GM21515 (cell line): ENCODE measurements around the gene PHTF1.

Experiments
- ATAC-seq: cut with Tn5 transposase; IDR thresholded peaks from one replicate; pipeline ENCODE4 v1.9.1; 2021; ENCODE audit not compliant: unreplicated experiment

Gene PHTF1

DNA sequence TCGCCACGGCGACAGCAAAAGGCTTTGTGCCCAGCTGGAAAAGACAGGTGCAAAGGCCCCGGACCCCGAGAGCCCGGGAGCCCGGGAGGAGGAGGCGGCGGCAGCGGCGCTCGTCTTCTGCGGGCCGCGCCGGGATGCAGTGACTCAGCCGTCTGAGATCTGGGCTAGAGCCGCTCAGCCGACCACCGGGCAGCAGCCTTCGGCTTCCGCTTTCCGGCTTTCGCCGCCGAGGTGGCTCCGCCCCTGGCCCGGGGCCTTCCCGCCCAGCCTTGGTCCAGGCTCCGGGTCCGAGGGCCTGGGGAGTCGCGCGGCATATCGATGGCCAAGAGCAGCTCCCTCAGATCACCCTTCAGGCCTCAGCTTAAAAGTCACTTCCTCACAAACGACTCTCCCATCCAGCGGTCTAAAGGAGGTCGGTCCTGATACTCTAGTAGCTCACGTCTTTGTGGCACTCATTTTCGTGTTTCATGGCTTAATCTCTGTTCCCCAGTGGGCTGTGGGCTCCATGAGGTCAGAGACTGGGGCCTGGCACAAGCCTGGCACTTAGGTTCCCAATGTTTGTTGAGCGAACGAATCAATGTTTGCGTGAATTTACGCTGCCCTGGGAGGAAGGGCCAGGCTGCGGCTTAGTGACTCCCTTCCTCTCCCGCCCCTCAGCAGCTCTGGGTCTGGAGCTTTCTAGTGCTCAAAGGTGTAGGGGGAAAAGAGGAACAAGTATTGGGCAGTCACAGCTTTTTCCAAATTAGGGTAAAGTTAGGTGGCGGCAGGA, at the start of gene PHTF1:
Gene PHTF1, minus strand, starts transcription at position 154 of the 769 bp plus-strand sequence. CDS start 783 bp downstream, outside the sequence.
- peak; percentile 75 for ATAC-seq

DNA sequence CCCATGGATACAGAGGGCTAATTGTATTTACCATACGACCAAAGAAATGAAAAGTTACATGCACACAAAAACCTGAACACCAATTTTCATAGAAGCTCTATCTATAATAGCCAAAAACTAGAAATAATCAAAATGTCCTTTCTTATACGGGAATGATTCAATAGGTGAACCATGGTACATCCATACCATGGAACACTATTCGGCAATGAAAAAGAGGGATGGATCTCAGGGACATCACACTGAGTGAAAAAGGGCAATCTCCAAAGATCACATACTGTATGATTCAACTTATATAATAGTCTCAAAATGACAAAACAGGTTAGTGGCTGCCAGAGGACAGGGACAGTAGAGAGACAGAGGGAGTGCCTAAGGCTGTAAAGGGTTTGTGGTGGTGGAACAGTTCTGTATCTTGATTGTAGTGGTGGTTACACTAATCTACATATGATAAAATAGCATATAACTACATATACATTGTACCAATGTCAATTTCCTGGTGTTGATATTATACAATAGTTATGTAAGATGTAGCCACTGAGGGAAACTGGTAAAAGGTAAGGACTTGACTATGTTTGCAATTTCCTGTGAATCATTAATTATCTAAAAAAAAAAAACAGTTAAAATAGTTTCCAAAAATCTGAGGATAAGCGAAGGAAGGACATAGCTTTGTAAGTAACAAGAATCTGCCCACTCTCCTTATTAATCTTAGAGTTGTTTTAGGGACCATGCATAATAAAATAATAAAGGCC, 49.3 kb upstream of the PHTF1 start:
- ATAC-seq = no peak

DNA sequence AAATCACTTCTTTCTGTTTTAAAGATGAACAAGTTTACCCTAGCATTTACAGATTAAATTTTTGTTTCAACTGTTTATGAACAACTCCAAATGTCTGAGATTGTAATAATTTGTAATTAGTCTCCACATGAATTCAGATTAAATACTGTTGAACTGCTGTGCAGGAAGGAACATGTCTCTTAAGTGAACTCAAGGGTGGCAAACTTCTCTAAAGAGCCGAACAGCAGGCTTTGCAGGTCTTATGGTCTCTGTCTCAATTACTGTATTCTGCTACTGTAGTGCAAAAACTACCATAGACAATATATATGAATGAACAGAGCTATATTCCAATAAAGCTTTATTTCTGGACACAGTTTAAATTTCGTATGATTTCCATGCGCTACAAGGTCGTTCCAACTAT, 46.4 kb upstream of the PHTF1 start:
- no peak for ATAC-seq

DNA sequence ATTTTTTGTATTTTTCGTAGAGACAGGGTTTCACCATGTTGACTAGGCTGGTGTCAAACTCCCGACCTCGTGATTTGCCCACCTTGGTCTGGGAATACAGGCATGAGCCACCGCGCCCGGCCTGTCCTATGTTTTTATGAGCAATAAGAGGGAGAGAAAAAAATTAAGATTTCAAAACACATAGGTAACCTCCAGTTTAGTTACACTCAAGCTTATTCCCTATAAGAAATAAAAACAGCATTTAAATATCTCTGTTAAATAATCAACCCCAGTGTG, 45.9 kb upstream of the PHTF1 start:
- no peak for ATAC-seq

DNA sequence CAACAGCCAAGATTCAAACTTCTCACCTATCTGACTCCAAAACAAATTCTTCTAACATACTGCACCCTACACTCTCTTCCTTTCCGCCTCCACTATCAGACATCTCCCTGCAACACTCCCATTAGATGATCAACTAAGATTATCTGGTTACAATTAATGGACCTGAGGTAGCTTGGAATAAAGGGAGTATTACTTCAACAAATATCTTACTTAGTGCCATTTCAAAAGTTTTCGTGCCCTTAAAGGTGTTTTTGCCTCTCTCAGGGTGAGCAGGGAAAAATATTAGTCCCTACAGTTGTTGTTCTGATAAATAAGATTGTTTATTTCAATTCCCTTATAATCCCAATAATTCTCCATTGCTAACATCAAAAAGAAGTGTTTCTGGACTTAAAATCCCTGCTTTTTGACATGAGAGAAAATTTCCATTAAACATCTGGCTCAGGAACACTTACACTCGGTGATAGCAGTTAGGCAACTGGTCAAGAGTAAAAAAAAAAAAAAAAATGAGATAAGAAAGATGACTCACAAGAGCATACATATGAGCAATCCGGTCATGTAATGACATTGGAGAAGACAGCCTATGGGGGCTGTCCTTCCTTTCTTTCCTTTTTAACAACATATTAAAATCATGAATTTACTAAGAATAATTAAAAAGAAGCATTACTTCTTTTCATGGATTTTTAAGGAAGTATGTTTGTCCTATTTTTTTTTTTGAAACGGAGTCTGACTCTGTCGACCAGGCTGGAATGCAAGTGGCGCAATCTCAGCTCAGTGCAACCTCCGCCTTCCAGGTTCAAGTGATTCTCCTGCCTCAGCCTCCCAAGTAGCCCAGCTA, 45.4 kb upstream of the PHTF1 start:
- ATAC-seq = no peak

DNA sequence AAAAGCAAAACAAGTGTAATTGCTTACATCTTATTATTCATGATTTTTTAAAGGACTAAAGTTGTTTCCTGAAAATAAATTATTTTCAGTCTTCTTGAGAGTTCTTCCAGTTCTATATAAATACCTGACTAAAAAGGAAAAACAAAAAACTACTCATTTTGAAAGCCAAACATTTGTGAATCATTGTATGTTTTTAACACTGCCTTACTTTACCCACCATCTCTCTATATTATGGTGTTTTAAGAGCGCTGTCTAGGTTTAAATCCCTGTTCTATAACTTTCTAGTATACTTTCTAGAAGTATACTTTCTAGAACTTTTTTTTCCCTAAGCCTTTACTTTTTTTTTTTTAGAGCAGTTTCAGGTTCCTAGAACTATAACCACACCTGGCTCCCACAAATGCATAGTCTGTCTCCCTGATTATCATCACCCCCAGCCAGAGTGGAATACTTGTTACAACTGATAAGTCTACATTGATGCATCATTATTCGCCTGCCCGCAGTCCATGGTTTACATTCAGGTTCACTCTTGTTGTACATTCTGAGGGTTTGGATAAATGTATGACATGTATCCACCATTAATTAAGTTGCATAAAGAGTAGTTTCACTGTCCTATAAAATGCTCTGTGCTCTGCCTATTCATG, 43.2 kb upstream of the PHTF1 start:
- no peak for ATAC-seq

DNA sequence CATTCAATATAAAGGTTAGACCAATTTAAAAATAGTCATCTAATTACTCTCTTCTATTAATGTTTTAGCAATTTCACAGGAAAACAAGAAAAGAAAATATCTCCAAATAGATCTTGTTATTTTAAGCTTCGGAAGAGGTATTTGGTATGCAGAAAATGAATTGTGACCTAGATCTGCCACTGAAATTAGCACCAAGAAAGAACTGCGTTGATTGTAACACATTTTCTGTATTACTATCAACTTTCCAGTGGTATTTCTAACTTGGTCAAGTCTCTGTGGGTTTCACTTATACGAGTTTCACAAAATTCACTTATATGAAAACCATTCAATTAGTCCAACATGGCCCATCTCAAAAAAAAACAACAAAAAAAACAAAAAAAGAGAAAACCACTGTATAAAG, 41.2 kb upstream of the PHTF1 start:
- no peak for ATAC-seq

DNA sequence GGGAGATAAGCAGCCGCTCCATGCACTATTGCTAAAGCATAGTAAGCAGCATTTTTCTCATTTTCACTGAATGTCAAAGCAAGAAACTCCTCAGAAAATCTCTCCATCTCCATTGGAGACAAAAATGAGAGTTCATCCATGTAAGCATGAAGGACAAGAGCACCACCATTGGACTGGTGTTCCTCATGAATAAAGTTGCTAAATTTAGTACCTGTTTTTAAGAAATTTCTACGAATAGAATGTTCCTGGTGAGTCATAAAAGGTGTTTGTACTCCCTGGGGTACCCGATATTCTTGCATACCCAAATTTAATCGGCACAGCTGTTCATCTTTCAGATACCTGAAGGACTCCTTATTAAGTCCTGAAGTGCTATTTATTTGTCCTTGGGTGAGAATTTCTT, 38.2 kb upstream of the PHTF1 start:
- no peak for ATAC-seq

DNA sequence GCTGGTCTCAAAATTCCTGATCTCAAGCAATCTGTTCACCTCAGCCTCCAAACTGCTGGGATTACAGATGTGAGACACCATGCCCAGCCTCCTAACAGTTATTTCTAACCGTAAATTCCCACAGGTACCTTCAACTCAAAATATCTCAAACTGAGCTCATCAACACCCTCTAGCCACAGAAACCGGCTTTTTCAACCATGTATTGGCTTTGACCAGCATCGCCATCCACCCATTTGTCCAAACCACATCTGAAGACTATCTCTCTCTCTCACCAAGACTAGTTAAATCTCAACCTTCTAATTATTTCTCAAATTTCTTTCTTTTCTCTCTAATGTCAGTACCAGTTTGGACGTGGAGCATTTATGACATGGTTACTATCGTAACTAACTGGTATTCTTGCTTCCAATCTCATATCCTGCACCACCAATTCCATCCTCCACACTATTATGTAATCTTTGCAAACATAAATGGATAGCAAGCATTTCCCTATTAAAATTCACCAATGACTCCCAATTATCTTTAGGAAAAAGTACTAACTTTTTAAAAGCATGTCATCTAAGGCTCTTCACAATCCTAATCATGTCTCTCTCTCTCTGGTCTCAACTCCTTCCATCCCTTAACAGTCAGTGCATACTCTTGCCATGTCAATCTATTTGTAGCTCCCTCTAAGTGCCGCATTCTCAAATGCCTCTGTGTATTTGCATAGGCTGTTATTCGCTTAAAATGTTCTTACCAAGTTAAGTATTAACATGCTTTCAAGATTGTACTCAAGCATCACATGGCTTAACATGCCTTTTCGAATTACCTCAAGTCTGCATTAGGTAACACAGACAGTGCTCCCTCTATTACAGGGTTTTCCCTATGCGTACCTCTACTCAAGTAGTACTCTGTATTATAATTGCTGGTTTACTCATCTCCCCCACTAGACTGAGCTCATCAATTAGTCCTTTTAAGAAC, 34.9 kb upstream of the PHTF1 start:
- ATAC-seq = no peak

DNA sequence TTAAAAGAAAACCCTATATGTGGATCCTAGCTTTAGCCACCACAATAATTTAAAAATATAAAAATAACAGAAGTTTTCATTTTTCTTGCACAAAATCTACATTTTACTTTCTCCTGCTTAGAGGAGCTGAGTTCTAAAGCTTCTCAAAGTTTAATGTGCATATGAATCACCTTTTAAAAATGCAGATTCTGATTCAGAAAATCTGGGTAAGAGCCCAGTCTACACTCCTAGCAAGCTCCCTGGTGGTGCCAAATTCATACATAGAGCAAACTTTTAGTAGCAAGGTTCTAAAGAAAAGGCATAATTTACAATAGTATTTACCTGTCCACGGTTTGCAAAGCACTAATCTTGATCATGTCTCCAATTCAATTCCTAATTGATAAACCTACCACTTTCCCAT, 33.7 kb upstream of the PHTF1 start:
- ATAC-seq = no peak

DNA sequence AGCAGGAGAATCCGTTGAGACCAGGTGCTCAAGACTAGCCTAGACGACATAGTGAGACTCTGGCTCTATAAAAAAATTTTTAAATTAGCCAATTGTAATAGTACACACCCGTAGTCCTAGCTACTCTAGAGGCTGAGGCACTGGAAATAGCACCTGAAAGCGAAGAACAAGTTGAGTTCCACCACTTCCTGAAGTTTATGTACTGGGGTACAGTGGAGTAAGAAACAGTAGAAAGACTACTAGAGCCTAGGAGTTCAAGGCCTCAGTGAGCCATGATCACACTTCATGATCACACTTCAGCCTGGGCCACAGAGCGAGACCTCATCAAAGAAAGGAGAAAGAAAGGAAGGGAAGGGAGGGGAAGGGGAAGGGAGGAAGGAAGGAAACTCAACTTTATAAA, 33.2 kb upstream of the PHTF1 start:
- no peak for ATAC-seq

DNA sequence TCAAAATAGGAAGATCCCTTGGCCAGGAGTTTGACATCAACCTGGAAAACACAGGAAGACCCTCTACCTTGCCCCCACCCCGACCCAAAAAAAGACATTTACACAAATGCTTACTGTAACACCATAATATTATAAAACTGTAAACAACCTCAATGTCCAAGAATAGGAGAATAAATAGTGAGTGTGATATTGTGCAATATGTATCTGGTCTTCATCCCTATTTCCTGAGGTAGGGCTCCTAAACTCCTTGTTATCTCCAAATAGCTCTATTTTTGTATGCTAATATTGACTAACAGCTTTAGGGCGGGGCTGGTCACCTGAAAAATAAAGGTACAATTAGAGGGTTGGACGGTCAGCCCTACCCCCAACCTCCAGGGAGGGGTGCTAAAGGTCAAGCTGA, 29.5 kb upstream of the PHTF1 start:
- no peak for ATAC-seq

DNA sequence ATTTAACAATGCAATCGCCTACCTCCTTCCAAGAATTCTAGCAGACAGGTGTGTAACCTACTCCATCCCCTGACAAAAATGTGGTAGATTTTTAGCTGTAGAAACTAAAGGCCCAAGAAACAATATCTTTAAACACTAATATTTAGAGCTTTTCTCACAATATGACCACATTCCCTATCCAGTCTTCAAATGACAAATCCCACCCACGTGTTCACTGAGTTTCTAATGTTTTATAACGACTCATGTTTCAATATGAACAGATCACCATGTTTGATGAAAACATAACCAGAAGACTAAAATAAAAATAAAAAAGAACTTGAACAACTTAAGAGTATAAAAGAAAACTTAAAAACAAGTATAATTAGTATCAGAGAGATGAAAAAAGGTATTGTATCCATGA, 28.4 kb upstream of the PHTF1 start:
- no peak for ATAC-seq

DNA sequence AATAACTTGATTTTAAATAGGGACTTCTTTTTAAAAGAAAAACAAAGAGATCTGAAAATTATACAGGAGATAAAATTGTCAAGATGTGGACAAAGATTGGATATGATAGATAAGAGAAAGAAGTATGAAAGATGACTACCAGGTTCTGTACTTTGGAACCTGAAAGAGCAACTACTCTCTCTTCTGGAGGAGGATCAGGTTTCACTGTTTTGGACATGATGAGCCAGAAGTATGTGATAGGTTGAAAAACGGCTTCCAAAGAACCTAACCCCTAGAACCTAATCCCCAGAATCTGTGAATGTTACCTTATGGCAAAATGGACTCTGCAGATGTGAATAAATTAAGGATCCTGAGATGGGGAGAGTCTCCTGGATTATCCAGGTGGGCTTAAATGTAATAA, 26.8 kb upstream of the PHTF1 start:
- no peak for ATAC-seq

DNA sequence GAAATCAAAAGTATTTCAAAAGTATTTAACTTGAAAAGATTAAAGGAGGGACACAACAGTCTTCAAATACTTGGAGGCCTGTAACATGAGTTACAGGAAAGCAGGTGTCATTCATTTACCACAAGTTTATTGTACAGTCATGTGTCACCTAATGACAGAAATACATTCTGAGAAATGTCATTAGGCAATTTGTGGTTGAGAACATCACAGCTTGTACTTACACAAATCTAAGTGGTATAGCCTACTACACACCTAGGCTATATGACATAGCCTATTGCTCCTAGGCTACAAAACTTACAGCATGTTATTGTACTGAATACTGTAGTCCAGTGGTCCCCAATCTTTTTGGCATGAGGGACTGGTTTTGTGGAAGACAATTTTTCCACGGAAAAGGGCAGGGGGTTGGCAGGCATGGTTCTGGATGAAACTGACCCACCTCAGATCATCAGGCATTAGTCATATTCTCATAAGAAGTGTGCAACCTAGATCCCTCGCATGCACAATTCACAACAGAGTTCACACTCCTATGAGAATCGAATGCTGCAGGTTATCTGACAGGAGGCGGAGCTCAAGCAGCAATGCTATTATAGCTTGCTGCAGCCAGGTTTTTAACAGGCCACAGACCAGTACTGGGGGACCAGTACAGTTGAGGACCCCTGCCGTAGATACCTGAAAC, 25.0 kb upstream of the PHTF1 start:
- ATAC-seq = peak; percentile 75

DNA sequence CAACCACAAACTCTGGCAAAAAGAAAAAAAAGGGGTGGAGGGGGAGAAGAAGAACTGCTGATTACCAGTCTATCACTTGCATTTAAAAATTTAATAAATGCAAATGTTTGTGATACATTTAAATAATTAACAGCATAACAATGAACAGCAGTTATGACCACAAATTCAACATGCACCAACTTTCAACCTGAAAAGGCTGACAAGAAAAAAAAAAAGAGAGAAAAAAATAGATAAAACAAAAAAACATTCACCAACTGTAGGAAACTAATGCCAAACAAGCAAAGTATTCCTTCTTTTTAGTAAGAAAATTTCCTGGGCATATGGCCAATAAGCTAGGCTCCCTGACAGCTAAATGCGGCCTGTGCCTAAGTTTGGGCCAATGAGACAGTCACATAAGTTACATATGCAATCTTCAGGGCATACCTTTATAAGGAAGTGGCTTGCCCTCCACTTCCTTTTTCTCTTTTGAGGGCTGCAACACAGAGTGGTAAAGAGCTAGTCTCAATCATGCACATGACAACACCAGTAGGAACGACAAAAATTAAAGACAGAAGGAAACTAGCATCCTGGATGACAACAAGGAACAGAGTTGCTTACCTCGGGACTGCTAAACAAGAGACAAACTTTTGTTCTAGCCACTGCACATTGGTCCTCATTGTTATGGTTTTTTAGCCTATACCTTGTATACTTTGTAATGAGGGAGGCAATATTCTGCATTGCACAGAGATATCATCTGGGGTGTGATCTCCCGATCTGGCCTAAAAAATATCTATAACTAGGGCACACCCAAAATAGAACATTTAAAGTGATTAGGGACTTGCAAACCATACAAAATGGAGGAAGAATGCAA, 24.2 kb upstream of the PHTF1 start:
- ATAC-seq = peak; percentile 66

DNA sequence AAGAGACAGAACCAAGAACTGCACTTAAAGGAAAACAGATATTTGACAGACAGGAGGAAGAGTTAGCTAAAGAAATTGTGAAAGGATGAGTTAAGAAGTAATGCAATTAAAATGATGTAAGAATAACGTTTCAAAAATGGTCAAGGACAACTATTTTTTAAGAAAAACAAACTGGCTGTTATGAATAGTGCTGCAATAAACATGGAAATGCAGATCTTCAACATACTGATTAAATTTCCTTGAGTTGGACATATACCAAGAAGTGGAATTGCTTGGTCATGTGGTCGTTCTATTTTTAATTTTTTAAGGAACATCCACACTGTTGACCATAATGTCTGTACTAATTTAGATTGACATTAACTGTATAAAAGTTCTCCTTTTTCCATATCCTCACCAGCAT, 23.1 kb upstream of the PHTF1 start:
- ATAC-seq = no peak

DNA sequence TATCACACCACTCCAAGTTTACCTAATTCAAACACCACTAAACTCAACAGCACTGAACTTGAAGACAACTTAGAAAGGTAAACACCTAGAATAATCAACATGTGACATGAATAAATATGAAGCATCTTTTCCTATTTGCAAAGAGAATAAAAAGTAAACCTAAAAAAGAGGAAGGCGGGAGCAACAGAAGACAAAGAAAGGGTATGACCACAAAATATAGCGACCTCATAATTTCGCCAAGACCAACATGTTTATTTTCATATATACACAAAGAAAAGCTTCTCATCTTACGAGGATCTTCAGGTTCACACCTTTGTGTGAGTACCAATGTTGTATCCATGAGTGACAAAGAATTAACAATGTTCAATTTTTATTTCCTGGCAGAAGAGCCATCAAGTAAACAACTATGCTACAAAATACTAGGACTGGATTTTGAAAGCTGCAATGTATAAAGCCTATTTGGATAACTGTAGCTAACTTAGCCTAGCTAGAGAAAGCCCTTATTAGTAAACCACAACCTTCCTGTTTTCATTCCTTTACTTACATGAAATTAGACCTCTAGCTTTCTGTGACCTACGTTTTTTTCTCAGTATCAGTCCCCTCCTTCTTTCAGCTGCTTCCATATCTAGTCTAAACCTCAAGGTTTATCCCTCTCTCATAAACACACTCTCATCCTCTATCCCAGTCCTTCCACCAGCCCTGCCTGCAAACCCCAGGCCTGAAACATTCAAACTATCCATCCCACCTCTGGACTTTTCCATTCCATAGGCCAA, 21.3 kb upstream of the PHTF1 start:
- peak; percentile 49 for ATAC-seq
